ENCODE data around the gene CHN2.

Gene CHN2

DNA sequence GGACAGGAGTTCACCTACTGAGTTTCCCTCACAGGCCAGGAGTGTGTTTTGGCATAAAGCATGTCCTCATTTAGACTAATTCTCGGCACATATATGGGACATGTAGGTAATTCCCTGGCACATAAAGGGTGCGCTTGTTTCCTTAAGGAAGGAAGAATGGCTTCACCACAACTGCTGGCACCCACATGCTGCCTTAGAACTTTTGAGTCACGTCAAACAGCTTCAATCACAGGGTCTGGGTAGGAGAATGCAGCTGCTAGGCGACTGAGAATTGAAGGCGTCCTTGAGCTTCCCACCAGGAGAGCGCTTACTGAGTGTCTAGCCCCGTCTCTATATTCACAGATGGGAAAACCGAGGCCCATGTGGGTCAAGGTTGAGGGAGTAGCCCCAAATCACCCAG lies 146.1 kb downstream of the CHN2 start:
- DNase-seq: no peak

- DNase-seq: no peak
Measured at GRCh38 chr7:29341156-29341555, 146.6 kb downstream of the CHN2 start.

DNA sequence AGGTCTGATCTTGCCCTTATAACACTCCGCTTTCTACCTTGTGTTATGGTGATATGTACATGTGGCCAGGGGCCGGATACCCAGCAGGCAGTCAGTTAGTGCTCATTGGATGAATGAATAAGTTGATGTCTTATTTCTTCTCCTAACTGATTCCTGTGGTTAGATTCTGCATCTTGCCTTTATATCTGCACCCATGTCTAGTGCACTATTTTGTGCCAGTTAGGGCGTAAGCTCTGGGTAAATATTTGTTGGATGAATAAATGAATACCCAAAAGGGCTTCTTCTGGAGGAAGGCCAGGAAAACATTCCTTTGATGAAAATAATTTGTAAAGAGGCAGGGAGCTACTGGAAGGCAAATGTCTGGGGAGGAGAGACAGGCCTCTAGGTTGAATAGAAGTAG lies 148.2 kb downstream of the CHN2 start:
- no peak for DNase-seq

DNA sequence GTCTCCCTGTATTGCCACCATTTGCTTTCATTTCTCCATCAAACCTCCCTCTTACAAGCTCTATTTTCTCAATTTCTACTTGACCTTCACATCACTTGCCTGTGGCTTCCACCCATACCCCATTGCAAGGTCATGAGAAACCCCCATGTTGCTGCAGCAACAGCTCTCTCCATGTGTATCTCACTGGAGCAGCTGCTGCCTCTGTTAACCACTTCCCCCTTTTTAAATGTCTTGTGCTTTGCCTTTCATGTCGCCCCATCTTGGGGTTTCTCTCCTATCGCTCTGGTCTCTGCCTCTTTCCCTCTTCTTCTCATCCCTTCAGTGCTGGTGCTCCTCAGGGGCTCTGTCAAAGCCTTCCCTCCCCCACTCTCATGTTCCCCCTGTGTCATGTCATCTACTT lies 148.8 kb downstream of the CHN2 start:
- no peak for DNase-seq

DNA sequence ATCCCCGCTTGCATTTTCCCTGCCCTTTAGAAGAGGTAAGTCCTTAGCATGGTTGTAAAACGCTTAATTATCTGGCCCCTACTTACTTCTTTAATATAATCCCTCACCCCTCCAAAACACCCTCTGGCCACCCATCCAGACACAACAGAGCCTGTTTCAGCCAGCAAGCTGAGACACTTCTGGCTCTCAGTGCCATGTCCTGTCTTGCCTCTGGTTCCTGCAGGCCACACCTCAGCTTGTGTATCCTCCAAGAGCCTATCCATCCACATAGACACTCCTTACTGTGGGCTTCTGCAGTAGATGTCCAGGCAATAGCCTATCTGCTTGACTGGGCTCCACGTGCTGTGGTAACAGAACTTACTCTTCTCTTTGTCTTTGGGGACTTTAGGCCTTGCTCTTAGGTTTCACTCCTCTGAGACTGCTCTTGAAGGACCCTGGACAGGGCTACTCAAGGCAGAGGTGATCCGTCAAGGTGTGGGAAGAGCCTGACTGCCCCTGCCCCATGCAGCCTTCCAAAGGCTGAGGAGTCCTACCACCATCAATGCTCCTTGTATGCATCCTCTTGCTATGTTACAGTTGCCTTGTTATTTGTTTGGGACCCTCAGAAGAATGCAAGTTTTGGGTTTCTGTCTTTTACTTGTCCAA lies 149.9 kb downstream of the CHN2 start:
- DNase-seq: no peak

DNA sequence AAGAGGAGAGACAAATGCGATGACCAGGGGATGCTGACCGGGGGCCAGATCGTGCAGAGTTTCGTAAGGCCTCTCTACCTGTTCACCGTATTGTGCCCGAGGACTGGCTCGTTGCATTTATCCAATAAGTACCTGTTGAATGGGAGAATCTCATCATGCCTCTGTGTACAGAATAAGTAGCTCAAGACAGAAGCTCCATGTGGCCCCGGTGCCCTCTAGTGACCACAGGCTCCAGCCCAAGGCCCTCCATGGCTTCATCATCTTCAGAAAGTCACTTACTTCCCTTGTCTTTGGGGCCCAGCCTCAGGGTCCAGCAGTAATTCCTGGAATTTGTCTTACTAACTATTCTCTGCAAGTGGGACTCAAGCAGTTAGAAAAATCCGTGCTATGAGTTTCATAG lies 151.0 kb downstream of the CHN2 start:
- peak in 1 of 2 experiments; percentile 16 for DNase-seq

DNA sequence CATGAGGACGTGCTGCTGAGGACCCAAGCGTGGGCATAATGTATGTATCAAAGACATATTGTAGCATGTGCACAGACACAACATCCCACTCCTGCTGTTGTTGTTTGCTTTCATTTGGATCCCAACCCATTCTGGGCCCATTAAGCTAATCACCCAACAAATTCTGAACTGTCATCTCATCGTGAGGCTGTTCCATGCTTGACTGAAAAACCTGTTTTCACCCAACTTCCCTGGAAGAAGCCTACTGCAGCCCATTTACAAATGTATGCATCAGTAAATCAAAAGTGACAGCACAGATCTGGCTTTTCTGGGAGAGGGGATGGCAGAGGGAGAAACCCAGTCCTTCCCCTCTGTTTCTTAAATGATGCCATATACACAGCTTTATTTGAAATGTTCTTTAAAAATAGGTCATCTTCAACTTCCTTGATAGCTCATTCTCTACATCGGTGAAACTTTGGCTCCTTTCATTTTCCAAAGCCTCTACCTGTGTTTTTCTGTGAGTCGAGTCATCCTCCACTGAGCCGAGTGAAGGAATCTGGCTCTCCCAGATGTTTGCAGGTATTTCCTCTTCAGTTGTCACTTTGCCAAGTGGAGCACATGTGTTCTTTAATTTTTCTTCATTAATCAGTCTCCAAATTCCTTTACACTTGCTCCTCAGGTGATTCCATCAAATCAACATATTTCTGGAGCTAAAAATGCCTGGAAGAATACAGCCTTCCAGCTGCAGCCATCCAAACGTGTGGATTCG lies 151.8 kb downstream of the CHN2 start:
- no peak for DNase-seq

DNA sequence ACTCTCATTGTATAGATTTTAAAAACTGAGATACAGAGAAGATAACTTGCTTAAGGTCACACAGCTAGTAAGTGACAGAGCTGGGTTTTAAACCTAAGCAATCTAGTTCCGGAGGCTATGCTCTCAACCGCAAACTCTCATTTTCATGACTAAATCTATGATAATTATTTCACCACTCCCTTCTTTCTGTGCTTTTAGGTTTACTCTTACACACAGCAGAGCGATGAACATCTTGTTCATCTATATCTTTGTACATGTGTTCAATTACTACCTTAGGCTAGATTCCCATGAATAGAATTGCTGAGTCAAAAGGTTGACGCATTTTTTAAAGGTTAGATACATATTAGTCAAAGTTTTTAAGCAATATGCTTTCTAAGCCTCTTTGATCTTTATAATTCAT lies 154.8 kb downstream of the CHN2 start:
- DNase-seq: no peak

GRCh38 chr7:29350351-29350750 lies 155.8 kb downstream of the CHN2 start:
- DNase-seq: peak; percentile 54 to 72

- no peak for DNase-seq
Measured at GRCh38 chr7:29352041-29352440, 157.5 kb downstream of the CHN2 start.

- DNase-seq: no peak
Measured at GRCh38 chr7:29353810-29354209, 159.2 kb downstream of the CHN2 start.

DNA sequence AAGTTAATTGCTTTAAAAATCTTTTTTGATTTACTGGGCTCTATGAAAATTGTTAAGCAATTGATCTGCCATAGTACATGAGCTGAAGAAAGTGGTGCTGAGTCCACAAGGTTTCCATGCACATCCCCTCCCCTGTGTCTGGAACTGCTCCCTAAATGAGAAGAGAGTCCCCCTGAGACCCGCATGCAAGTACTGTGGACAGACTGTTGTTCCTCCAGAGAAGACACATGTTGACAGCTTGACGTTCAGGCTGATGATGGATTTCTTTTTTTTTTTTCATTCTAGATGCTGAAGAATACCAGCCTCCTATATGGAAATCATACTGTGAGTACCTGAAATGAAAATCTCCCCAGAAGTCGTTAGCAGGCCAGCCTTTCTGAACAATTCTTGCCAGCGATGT lies 159.8 kb downstream of the CHN2 start:
- DNase-seq: no peak

GRCh38 chr7:29355388-29355787 lies 160.8 kb downstream of the CHN2 start:
- DNase-seq: no peak

DNA sequence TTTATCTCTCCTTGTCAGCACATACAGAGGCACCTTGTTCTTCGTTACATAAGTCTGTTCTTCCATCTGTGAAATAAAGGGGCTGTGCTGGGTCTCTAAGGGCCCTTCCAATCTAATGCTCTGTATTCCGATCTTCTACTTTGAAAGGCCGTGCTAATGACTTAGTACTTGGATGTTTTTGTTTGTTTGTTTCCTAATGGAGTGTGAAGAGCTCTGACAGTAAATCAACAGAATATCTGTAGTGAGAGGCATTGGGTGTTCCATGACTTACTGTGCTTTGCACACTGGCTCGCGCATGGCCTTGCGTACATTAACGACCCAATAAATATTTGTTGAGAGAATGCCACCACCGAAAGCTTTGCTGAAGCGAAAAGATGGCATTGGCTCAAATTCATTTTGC lies 162.1 kb downstream of the CHN2 start:
- DNase-seq: no peak

DNA sequence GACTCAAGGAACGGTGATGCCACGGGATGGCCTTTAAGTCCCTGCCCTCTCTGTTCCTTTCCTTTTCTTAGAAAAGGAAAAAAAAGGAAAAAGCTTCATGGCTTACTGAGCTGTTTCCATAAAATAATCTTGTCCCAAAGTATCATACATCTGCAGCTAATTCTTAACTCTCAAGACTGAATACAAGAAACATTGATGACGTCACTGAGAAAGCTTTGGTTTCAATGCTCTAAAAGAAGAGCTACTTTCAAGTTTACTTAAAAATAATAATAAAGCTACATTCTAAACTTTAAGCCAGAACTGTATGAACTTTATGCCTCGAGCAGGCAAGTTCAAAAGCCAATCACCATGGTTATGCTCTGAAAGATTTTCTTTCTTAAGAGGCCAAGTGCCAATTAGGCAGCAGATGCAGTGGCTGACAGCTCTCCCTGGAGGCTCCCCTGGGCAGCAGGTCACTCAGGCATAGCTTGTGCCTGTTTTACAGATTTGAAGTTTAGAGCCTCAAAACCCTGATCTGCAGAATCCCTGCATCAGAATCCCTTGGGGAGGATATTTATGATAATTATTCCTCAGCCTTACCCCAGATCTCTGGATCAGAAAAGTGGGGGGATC lies 165.0 kb downstream of the CHN2 start:
- DNase-seq: no peak

GRCh38 chr7:29360633-29361625 lies 166.4 kb downstream of the CHN2 start:
- no peak for DNase-seq

- no peak for DNase-seq
Measured at GRCh38 chr7:29362380-29362779, 167.8 kb downstream of the CHN2 start.

DNA sequence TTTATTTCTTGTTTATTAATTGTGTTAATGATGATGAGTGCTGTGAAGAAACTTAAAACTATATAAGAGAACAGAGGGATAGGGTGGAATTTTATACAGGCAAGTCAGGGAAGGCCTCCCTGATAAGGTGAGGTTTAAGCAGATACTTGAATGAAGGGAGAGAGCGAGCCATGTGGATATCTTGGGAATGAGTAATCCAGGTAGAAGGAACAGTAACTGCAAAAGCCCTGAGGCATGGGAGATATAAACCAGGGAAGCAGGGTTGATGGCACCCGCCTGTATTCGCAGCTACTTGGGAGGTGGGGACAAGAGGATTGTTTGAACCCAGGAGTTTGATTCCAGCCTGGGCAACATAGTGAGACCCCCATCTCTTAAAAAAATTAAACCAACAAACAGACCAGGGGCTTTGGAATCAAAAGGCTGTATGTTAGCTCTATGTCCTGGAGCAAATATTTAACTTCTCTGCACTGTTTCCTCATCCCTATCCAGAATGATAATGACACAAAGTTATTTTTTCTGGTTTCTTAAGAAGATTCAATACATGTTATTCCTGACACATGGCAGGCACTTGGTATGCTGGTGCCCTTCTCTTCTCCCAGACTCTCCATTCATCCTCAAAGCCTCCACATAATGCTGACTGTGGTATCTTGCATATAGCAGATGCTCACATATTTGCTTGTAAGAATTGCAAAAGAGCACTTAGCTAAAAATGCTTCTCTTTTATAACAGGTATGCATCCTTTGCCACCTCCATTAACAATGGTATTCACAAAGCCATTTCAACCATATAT lies 169.3 kb downstream of the CHN2 start:
- no peak for DNase-seq

DNA sequence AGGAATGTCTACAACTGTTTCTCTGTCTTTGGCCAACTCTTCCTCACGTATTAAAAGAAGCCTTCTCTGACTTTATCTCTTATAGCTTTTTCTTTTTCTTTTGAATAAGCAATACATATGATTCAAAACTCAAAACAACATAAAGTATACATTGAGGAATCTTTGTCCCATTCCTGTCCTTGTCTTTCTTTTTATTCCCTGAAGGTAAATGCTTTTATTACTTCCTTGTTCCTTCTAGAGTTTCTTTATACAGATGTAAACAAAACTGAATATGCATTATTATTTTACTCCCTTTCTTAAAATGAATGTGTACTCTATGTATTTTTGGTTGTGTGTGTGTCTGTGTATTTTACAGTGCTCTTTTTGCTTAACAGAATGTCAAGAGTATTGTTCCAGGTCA lies 170.1 kb downstream of the CHN2 start:
- DNase-seq: no peak

DNA sequence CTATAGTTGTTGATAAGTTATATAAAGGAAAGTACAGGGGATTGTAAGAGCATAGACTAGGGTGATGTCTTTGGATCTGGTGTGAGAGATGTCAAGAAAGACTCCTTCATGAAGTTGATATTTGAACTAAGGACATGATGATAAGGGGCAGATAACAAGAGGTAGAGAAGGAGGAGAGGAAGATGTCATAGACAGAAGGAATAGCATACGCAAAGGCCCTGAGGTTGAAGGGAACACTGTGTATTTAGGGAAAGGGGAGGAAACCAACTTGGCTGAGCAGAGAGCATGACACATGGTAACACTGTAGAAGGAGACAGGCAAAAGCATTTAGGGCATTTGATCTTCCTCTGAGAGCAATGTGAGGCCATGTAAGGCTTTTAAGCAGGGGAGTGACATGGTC lies 170.8 kb downstream of the CHN2 start:
- DNase-seq: no peak

- no peak for DNase-seq
Measured at GRCh38 chr7:29367784-29368183, 173.2 kb downstream of the CHN2 start.

DNA sequence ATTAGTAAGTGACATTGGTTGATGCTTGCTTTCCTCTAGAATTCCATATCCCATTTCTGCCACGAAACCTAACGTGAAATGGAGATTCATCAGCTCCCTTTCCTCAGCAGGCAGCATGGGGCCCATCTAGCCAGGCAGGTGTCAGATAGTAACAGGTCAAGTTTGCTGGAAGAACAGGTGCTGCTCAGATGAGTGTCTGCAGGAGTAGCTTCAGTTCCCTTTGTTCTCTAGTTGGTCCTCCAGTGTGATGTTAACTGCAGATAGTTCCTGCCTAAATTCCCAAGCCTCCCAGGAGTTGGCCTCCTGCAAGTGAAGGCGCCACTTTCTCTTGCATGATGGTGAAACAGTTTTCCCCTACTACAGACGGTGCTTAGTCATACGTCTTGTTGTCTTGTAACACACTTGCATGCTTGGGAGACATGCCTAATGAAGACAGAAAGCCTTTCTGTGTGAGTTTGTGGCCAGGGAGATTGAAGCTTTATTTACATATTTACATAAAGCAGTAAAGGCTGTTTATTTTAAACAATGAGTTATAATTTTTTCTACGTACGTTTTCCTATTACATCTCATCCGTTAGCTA lies 175.4 kb downstream of the CHN2 start:
- DNase-seq: peak in 1 of 2 experiments; percentile 15
